ENCODE measurements around the gene MOCS1.

Gene MOCS1

DNA sequence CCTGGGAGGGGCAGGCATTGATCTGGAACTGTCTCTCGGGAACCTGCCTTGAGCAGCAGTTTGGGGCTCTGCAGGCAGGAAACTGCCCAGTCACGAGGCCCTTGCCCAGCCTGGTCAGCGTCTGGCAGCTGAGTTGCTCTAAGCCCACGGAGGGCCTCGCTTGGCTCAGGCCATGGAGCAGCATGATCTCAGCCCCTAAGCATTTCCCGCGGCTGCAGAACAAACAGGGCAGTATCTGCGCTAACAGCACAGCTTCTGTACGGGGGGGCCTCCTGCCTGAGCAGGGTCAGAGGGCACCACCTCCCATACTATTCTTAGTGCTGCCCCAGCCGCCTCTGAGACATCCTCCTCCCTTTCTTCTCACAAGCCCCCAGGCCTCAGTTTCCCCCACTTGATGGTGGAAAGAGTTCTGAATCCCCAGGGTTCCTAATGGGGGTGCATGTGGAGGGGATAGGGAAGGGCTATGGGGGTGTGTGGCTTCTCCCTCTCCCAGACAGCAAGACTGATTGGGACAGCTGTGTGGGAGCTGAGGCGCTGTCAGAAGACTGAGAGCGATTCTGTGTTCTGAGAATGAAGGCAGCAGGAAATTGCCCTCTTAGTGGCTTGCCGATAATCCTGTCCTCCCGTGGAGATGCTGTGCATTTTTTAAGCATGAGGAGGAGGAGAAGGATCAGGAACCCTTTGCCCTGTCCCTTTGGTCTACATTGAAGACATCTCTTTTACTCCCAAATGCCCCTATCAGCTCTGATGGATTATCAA, 46.4 kb downstream of the MOCS1 start:
- peak; percentile 88 for DNase-seq (ENCODE audit: low read depth)
- H3K4me3 ChIP-seq (ENCODE audit: low read depth, low read length) = no peak overlapping the region

DNA sequence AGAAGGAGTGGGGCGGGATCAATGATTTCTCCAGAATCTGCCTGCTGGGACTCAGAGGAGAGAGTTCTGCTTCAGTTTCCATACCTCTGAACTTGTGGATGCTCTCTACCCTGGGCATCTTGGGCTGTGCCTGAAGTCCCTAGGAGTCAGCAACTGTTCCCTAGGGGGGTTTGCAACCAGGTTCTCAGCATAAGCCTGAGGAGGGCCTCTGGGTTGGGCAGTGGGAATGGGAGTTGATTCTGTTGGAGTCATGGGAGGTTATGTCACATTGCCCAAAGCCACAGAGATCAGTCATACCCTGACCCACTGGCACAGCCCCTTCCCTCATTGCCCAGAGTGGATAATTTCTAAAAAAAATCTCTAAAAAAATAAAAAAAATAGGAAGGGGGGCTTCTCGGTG, 47.4 kb downstream of the MOCS1 start:
- H3K4me3 ChIP-seq (ENCODE audit: low read depth, low read length) = no peak overlapping the region
- no peak for DNase-seq (ENCODE audit: low read depth)

DNA sequence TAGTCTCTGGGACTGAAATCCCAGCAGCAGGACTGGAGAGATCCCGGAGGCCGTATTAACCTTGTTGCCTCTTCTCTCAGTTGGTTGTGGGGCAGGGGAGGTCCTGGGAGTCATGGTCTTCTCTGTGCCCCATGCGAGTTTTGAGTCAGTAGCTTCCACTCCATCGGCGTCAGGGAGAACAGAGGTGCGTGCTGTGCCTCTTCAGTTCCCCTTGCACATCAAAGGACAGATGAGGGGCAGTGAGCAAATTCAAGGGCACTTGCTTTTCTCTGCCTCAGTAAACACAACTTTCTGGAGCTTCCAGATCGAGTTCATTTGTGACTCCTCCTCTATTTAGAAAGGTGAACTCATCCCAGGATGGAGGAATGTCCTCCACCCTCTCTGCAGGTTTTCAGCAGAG, 48.6 kb downstream of the MOCS1 start:
- no peak for DNase-seq (ENCODE audit: low read depth)
- H3K4me3 ChIP-seq (ENCODE audit: low read depth, low read length) = no peak overlapping the region

DNA sequence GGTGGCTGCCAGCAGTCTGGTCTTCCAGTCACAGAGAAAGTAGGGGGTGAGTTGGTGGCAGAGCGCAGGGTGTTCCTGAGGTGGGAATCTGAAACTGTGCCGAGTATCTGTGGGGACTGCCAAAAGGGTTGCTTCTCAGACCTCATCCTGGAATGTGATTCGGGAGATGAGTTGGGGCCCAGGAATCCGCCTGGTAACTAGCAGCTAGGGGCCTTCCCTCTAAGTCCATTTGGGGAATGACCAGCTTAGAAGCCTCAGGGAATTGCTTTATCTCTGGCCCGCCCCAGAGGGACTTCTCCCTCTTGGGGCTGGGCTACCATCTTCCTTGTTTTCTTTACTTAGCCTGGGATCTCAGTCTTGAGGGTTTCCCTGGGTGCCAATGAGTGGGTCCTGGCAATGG, 49.6 kb downstream of the MOCS1 start:
- DNase-seq (ENCODE audit: low read depth) = no peak
- no peak overlapping the region for H3K4me3 ChIP-seq (ENCODE audit: low read depth, low read length)

DNA sequence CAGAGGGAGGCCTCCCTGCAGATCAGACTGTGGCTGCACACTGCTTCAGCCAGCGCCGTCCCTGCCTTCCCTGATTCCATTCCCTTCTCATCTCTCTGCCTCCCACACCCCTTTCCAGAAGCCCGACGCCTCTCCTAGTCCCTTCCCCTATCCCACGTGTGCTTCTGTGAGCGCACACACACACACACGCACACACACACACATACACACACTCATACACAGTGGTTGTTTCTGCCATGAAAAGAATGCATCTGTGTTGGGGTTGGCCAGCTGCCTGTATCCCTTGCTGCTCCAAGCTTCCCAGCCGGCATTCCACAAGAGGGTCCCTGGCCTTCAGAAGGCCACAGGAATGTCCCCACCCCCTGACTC, 51.7 kb downstream of the MOCS1 start:
- peak; percentile 99 for DNase-seq (ENCODE audit: low read depth)
- peak overlapping the region; percentile 19 for H3K4me3 ChIP-seq (ENCODE audit: low read depth, low read length)

DNA sequence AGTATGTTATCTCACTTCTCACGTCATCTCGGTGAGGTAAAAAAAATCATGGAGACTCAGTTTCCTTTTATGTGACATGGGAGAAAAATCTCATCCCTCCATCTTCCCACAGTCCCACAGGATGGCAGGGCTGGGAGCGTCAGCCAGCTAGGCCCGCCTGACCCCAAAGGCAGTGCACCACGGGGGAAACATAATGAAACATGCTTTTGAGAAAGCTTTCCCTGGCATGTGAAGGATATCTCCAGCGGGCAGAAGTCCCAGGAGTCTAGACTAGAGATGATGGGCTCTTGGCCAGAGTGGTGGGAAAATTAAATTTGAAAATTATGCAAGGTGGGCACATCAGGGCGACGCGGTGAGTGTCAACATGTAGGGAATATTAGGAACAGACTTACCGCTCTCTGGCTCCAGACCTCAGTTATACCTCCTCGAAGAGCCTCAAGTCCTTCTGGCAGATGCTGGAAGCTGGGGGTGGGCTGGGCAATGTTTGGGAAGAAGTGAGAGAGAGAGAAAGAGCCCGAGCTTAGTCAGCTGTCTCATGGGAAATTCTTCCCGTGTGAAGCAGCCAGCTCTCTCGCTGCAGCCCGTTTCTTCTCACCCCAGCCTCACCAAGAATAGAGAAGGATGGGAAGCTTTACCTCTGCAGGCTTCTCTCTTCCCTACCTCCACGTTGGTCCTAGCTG, 52.3 kb downstream of the MOCS1 start:
- peak overlapping the region; percentile 19 for H3K4me3 ChIP-seq (ENCODE audit: low read depth, low read length)
- peak; percentile 94 for DNase-seq (ENCODE audit: low read depth)

DNA sequence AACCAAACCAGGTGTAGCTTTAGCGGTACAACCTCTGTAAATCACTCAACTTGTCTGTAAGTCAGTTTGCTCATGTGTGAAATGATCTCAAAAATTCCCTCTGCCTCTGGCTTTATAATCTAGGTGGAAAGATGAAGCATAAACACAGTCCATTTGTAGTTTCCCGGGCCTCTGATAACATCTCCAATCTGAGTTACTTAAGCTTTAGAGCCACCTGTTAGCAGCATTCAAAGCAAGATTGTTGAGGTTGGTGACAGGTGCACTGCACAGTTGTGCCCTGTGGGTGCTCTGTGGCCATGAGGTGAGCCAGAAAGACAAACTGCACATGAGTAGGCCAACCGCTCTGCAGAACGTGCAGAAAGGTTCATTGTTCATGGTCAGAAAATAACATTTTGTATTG, 53.7 kb downstream of the MOCS1 start:
- H3K4me3 ChIP-seq (ENCODE audit: low read depth, low read length) = no peak overlapping the region
- peak; percentile 49 for DNase-seq (ENCODE audit: low read depth)

DNA sequence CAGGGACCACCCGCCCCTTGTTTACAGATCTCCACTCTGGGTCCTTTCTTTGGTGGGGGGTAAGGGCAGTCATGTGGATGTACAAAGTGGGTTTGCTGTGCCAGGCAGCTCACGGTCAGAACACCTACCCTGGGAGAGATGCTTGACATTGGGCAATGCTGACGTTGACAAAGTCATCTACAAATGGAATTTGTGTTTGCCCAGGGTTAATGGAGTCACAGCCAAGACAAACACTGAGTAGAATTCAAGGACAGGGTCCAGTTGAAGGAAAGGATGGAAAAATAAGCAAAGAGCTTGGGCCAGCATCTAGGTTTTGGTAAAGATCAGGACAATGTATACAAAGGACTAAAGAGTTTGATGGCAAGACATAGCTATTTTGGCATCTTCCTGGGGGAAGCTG, 54.7 kb downstream of the MOCS1 start:
- H3K4me3 ChIP-seq (ENCODE audit: low read depth, low read length) = no peak overlapping the region
- DNase-seq (ENCODE audit: low read depth) = no peak

DNA sequence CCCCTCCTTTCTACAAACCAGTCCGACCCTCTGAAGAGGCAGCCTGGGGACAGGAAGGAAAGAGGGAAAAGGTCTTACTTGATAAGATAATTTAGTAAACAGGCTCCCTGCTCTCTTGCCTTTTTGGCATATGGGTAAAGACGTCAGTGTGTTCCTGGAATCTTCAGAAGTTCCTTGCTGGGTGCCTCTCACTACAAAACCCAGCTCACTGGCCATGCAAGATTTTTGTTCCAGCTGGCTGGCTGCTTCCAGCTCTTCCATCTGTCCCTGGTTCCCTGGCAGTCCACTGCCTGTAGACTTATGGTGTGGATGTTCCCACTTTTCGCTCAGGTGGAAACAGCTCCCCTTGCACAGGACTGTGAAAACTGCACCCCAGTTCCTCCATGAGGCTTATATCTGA, 57.4 kb downstream of the MOCS1 start:
- no peak overlapping the region for H3K4me3 ChIP-seq (ENCODE audit: low read depth, low read length)
- DNase-seq (ENCODE audit: low read depth) = no peak

DNA sequence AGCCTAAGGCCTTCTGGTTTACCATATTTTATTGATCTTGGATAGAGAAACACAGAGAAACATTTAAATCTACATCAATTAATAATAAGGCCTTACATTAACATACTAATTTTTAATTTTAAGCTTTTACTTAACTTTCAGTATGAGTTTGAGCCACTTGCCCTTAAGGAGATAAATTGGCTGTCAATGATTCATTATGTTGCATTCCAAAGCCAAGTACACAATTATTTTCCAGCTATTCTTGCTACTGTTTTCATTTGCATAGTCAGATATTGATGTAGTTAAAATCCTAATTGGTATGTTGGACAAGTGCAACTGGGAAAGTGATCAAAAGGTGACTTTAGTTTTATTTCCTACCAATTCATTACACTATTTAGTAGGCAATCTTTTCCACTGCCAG, 58.2 kb downstream of the MOCS1 start:
- no peak overlapping the region for H3K4me3 ChIP-seq (ENCODE audit: low read depth, low read length)
- no peak for DNase-seq (ENCODE audit: low read depth)

DNA sequence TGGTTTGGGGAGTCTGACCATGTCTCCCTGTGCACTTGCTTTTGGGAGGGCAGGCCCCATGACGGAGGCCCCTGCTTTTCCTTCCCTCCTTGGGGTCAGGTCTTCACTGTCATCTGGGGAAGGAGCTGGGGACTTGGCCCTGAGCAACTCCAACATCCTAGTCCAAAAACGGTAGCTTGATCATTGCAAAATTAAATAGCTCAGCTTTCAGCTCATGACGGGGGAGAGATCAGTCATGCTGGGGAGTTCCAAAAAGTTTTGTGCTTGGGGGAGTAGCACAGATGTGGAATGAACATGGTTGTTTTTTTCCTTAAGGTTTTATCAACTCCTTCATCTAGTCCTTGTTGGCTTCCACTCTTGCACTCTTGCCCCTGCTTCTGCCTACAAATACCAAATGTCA, 60.8 kb downstream of the MOCS1 start:
- no peak for DNase-seq (ENCODE audit: low read depth)
- no peak overlapping the region for H3K4me3 ChIP-seq (ENCODE audit: low read depth, low read length)

DNA sequence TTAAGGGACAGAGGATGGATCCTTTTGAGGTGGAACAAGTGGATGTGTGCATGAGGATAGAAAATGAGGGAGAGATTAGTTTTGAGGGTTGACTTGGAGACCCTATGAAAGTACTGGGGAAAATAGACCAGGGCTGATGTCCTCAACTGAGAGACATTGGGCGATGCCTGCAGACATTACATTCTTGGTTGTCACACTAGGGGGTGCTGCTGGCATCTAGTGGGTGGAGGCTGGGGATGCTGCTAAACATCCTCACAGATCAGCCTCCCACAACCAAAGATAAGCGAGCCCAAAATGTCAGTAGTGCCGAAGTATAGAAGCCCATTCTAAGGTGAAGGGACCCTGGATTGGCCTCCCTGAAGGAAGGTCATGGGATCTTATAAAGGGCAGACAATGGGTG, 63.3 kb downstream of the MOCS1 start:
- DNase-seq (ENCODE audit: low read depth) = no peak
- no peak overlapping the region for H3K4me3 ChIP-seq (ENCODE audit: low read depth, low read length)

DNA sequence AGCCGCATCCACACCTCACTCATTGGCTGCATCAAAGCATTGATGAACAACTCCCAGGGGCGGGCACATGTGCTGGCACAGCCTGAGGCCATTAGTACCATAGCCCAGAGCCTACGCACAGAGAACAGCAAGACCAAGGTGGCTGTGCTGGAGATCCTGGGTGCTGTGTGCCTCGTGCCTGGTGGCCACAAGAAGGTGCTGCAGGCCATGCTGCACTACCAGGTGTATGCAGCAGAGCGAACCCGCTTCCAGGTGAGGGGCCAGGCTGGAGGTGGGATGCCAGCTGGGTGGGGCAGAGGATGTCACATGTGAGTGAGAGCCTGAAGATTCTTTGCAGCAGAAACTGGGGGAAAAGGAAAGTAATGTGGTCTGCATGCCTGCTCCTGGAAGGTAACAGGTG, 66.7 kb downstream of the MOCS1 start:
- DNase-seq (ENCODE audit: low read depth) = no peak
- H3K4me3 ChIP-seq (ENCODE audit: low read depth, low read length) = no peak overlapping the region

DNA sequence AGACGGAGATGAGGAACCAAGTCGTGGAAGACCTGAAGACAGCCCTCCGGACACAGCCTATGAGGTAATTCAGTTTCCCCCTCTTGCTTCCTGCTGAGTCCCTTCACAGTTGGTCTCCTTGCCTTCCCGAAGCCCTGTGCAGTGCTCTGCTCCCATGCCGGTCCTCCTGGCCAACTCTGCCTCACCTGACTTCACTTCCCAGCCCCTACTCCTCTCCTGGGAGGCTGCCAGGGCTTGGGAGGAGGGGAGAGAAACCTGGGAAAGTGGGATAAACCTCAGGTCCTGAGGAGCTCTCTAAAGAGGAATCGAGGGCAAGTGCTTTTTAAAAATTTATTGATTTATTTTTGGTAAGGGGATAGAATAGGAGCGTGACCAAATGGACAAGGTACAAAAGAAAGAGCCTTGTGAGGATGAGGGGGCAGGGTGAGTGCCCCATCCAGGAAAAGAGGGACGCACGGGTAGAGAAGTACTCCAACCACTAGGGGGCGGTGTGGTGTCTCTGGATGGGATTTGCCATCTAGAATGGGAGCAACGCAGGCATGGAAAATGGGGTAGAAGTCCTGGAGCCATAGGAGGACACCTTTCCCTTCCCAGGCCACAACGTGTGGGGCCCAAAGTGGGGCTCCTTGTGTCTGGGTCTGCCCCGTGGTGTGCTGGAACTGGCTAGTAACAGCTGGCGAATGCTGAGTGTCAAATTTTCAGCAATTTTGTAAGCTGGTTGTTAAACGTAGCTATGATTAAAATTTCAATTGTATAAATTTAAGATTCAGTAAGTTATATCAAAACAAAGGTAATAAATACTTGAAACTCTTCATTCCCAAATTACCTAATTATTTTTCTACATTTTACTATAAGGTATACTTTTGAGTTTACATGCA, 69.0 kb downstream of the MOCS1 start:
- no peak for DNase-seq (ENCODE audit: low read depth)
- no peak overlapping the region for H3K4me3 ChIP-seq (ENCODE audit: low read depth, low read length)

DNA sequence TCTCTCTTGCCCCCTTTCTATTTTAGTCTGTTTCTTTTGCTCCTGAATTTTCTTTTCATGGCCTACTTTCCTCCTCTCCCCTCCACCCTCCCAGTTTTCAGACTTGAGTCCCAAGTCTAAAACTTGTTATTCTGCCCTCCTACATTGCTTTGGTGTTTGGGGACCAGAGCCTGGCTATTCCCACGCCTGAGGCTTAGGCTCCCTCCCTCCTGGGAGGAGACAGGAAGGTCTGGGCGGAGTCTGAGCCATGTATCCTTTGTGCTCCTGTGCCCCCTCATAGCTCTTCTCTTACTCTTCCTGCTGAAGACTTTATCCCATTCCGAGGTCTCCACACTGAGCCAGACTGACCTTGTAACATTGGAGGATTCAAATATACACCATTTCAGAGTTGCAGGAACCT, 72.6 kb downstream of the MOCS1 start:
- no peak overlapping the region for H3K4me3 ChIP-seq (ENCODE audit: low read depth, low read length)
- DNase-seq (ENCODE audit: low read depth) = no peak

DNA sequence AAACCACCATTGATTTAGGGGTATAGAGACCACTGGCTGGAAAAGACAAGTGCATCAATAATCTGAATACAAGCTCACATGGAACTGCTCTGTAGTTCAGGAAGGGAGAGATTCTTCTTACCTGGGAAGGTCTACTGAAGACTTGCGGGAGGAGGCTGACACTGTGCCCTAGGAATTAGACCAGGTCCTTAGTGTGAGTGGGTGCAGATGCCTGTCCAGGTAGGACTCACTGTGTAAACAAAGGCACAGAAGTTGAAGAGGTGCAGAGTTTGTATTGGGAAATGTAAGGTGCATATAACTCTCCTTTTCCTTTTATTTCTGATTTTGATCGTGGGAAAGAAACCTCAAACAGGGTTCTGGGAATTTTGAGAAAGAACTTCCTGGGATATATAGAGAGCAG, 75.2 kb downstream of the MOCS1 start:
- no peak overlapping the region for H3K4me3 ChIP-seq (ENCODE audit: low read depth, low read length)
- DNase-seq (ENCODE audit: low read depth) = no peak

DNA sequence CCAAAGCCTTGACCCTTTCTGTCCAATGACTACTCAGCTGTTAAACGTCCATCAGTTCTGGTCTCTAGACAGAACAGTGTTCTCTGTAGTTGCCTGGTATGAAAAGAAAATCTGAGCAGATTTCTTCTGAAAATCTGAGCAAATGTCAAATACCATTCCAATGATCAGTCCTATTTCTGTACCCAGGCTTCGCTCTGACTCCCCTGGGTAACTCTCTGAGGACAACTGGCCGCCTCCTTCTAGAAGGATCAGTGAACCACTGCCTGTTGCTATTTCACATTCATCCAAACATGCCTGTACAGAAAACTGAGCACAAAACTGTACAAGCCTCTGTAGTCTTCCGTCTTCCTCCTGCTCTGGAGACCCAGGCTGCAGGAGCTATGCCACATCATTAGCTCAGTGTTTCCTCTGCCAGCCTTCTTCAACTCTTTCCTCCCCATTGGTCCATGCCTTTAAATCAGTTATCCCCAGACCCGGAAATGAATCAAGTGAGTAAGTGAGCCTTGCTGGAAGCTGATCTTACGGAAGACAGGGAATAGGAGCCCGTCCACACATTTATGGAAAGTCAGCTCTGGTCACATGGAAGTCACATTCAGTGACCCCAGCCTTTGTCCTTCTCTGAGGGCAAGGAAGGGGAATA, 78.8 kb downstream of the MOCS1 start:
- DNase-seq (ENCODE audit: low read depth) = peak; percentile 58
- H3K4me3 ChIP-seq (ENCODE audit: low read depth, low read length) = no peak overlapping the region

Data from skeletal muscle cell (primary cell).